ENCODE results near the gene TNNI2. TPM values are rescaled to one million over a fixed set of nuclear protein-coding genes. Genes with fewer than 3 reads are reported as not detected.

The TNNI2 gene
- total RNA-seq, 4 donors from 2014 or later: 4.7 to 23.9 (median 9.3) TPM; not detected in 1

DNA sequence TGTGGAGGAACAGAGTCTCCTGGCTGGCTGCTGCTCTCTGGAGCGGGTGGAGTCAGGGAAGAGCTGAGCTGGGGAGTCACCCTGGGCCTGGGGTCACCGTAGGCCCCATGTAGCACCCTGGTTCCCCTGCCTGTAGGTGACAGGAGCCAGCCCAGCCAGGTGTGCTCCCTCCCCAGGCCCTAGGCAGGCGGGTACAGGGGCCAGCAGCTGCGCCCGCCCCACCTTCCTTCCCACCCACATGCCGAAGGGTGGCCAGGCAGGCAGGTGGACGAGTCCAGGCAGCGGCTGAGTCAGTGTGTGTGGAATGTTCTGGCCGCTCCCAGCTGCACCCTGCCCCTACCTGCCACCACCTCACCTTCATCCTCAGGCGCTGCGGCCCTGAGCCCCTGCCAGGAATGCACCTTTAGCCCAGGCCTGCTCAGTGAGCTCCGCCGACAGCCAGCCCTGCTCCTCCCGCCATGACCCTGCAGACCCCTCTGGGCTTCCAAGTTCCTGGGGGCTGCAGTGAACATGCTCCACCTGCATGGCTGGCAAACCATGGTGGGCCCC lies 4.6 kb upstream of the TNNI2 start:
- Histone ChIP-seq H3K4me1 (peaks cover 13 to 60% (median 21%) of the 10 kb centered on the region in 4 donors), H3K4me3 (peak overlapping the region in 1 of 4 donors; percentile 11), H3K36me3 (no peaks in the 10 kb centered on the region), H3K27ac (peak overlapping the region in 3 of 4 donors; percentile 83 to 94 (median 90)), H3K27me3 (no peaks in the 10 kb centered on the region), H3K9me3 (no peaks in the 10 kb centered on the region)
- TF ChIP-seq POLR2A (IDR thresholded peaks at IDR 0.05): peak; percentile 61 to 87
- TF ChIP-seq, protein P1, sequence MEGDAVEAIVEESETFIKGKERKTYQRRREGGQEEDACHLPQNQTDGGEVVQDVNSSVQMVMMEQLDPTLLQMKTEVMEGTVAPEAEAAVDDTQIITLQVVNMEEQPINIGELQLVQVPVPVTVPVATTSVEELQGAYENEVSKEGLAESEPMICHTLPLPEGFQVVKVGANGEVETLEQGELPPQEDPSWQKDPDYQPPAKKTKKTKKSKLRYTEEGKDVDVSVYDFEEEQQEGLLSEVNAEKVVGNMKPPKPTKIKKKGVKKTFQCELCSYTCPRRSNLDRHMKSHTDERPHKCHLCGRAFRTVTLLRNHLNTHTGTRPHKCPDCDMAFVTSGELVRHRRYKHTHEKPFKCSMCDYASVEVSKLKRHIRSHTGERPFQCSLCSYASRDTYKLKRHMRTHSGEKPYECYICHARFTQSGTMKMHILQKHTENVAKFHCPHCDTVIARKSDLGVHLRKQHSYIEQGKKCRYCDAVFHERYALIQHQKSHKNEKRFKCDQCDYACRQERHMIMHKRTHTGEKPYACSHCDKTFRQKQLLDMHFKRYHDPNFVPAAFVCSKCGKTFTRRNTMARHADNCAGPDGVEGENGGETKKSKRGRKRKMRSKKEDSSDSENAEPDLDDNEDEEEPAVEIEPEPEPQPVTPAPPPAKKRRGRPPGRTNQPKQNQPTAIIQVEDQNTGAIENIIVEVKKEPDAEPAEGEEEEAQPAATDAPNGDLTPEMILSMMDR (IDR thresholded peaks at IDR 0.05): peak in 2 of 6 experiments; percentile 10 to 22
- peak in 2 of 3 donors; percentile 92 to 95 for DNase-seq

- Histone ChIP-seq H3K9me3 (no peaks in the 10 kb centered on the region), H3K36me3 (no peaks in the 10 kb centered on the region), H3K27ac (peak within 1 kb of the TSS in 3 of 4 donors; percentile 83 to 94 (median 90)), H3K4me3 (peak within 1 kb of the TSS in 1 of 4 donors; percentile 11), H3K4me1 (peaks cover 13 to 63% (median 26%) of the 10 kb centered on the region in 4 donors), H3K27me3 (no peaks in the 10 kb centered on the region)
- TF ChIP-seq POLR2A (IDR thresholded peaks at IDR 0.05): no peak
- TF ChIP-seq, protein P1 (IDR thresholded peaks at IDR 0.05): no peak
- DNase-seq: no peak
Observed at GRCh38 chr11:1834779-1835670, 3.8 kb upstream of the TNNI2 start, which contains the start of gene SYT8. Gene SYT8, plus strand, starts transcription at chr11:1834990. Its CDS starts 116 bp downstream, at chr11:1835106.

DNA sequence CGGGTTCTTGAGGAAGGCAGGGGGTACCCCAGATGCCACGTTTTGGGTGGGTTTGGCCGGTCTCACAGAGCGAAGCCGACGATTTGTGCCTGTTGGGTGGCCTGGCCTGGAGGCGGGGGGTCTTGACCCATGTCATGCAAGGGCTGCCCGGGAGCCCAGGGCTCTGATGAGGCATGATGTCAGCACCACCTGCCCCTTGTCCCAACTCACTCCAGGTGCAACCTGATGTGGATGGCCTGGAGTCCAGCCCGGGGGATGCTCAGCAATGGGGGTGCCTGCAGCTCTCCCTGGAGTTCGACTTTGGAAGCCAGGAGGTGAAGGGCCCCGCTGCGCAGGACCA lies 3.1 kb upstream of the TNNI2 start:
- Histone ChIP-seq H3K4me1 (peaks cover 13 to 57% (median 27%) of the 10 kb centered on the region in 4 donors), H3K9me3 (no peaks in the 10 kb centered on the region), H3K27ac (no peak overlapping the region), H3K4me3 (no peak overlapping the region), H3K27me3 (no peaks in the 10 kb centered on the region), H3K36me3 (no peaks in the 10 kb centered on the region)
- TF ChIP-seq, protein P1 (IDR thresholded peaks at IDR 0.05): no peak
- TF ChIP-seq POLR2A (IDR thresholded peaks at IDR 0.05): no peak
- DNase-seq: no peak

- Histone ChIP-seq H3K4me1 (peaks cover 11 to 50% (median 29%) of the 10 kb centered on the region in 4 donors), H3K27me3 (no peaks in the 10 kb centered on the region), H3K36me3 (no peaks in the 10 kb centered on the region), H3K4me3 (no peak overlapping the region), H3K27ac (no peak overlapping the region), H3K9me3 (no peaks in the 10 kb centered on the region)
- DNase-seq: peak in 1 of 3 donors; percentile 50
- TF ChIP-seq POLR2A (IDR thresholded peaks at IDR 0.05): no peak
- TF ChIP-seq, protein P1 (IDR thresholded peaks at IDR 0.05): no peak
Observed at GRCh38 chr11:1836011-1836945, 2.5 kb upstream of the TNNI2 start.
